GM21515 (cell line): ENCODE measurements around the gene DMBX1.
A peak's percentile ranks its signal among the peaks of the same experiment; 100 is the strongest.

Experiments
- ATAC-seq: cut with Tn5 transposase; IDR thresholded peaks from one replicate; pipeline ENCODE4 v1.9.1; 2021; ENCODE audit not compliant: unreplicated experiment

The DMBX1 gene

DNA sequence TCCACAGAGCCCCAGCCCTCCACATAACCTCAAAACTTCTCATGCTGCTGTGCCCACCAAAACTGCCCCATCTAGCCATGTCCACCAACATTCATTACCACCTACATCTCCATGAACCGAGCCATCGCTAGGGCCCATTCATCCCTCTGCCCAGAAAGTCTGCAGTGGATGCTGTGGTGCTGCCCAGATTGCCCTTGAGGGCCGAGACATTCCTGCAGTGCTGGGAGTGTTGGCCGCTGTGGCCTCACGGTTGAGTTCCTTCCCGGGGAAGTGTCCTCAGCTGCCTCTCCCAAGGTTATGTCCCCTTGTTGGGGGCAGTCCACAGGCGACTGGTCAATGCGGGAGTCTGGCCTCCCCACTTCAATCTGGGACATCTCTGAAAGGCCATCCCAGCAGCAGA lies 30.3 kb upstream of the DMBX1 start:
- no peak for ATAC-seq

DNA sequence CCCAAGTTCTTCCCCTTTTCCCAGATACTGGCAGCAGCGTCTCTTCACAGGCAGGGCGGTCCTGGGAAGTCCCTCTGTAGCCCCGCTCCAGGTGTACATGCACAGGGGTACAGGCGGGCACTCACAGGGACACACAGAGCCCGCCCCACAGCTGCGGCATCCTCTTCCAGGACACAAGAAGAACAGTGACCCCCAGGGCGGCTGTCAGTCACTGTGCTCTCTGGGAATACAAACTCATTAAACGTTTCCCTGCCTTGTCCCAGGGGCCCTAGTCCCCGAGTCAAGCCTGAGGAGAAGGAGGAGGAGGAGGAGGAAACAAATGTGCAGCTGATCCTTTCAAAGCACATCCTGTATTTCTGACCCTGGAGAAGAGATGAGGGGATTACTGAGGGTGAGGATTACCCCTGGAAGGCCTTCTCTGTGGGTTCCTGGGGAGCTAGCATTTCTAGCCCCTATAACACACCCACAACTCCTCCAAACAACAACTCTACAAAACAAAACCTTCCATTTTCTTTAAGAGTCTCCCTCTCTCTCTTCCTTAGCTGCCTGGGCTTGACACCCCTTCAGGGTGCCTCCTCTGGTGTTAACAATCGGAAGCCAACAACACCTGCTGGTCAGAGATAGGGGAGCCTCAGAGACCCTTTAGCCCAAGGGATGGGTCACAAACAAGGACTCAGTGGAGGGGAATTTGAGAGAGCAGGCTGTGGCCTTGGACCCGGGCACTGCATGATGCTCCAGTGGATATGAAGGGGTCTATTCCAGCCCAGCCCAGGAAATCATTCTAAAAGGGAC lies 28.4 kb upstream of the DMBX1 start:
- ATAC-seq = no peak

DNA sequence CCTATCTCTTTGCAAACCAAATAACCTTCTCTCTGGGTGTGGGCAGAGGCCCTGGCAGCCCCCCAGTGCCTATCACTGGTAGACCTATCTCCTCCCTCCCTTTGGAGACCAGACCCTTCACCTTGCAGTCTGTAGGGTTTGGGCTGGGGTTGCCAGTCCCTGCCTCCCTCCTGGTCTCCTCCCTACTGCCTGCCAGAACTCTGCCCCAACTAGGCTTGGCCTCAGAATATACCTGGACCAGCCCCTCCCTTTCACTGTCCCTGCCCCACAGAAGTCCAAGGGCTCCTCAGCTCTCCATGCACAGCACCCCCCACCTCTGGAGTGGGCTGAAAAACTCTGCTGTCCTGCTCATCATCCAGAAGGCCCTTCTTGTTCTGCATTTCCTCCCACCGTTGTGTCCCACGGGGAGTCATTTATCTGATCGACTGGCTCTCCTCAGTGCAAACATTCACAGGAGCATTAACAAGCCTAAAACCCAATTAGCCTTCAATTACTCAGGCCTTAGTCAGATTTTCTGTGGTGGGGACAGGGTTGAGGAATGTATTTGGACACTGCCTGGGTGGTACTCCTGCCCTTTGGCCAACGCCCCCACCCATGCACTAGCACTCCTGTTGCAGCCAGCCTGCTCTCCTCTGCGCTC lies 27.7 kb upstream of the DMBX1 start:
- ATAC-seq = no peak

DNA sequence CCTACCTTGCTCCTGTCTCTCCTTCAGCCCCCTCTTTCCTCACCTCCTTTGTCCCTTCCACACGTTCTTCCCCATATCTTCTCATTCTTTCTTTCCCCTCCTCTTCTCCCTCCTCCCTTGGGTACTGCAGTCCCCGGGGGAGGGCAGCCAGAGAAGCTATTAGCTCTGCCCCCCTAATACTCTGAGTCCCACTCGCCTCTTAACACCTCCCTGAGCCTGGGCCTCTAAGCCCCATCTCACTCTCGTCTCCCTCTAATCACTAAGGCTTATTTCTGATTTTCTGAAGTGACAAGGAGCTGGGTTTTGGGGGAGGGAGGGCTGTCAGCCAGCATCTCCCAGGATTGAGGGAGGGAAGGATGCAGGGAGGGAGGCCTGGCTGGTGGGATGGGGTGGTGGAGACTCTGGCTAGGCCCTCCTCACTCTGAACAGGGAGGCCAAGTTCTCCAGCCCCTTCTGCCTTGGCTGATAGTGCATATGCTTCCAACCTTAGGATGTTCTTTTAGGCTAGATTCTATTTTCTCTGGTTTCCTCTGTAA lies 25.6 kb upstream of the DMBX1 start:
- ATAC-seq = no peak

DNA sequence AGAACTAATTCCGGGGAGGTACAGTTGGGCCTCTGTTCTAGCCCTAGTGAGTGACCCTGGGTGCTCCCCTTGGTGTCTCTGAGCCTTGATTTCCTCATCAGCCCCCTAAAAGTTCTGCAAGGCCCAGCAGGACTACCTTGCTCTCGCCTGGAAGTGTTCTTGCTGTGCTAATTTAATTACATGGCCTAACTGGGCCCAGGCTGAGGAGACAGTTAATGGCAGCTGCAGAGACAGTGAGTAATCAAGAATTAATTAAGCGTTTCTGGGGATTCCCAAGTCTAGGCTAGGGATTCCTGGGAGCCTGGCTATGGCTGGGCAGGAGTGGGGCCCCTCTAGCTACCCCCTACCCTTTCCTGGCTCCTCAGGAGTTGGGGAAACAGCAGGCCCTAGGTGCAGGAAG lies 24.7 kb upstream of the DMBX1 start:
- no peak for ATAC-seq

DNA sequence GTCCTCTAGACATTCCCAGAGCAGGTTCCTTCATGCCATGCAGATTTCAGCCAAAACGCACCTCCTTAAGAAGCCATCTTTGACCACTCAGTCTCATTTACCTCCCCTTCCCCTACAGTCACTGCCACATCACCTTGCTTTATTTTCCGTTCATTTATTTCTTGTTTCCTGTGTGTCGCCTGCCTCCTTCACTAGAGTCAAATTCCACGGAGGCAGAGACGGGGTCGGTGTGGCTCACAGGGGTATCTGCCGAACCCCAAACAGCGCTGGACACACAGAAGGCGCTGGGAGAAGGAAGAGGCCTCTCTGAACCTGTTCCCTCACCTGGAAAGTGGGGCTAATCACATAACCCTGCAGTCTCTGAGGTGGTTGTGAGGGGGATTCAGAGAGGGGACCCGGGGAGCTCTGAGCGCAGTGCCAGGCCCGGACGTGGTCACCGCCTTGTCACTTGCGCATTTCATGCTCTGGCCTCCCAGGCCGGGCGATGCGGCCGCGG lies 23.6 kb upstream of the DMBX1 start:
- no peak for ATAC-seq

DNA sequence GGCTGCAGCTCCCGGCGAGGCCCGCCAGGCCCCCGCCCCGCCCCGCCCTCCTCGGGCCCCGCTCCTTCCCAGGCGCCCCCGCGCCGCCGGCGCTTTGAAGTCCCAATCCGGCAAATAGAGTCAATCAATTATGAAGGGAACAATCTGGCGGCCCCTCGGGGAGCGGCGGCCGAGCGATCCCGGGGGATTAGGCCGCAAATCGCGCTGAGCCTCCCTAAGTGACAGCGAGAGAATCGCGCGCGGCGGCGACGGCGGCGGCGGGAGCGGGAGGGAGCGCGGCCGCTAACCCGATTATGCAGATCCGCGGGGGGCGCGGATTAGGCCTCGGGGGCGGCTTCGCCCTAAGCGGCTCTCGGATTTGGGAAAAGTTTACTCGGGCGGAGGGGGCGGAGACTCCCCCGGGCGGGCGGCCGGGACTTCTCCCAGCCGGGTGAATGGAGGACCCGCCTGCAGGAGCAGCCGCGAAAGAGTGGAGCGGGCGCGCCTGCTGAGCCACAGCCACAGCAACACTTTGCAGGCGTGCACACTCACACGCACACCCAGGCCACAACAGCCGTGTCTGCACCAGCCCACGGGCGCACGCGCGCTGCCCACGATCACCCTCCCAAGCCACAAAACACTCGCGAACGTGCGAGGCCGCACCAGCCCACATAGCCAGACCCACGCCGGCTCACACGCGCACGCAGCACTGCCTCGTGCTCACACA lies 23.0 kb upstream of the DMBX1 start:
- no peak for ATAC-seq

DNA sequence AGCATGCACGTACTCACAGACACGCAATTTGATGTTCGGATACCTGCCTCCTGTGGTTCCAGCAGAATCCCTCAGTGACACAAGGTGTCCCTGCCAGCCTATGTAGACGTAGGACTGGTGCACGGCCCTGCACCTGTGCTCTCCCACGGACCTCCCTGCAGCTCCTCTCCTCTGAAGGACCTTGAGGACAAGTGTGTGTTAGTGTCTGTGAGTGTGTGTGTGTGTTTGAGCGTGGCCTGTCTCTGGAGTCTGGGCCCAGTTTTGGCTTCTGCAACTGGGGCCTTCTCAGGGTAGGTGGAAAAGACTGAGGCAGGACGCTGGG lies 22.5 kb upstream of the DMBX1 start:
- ATAC-seq = no peak

DNA sequence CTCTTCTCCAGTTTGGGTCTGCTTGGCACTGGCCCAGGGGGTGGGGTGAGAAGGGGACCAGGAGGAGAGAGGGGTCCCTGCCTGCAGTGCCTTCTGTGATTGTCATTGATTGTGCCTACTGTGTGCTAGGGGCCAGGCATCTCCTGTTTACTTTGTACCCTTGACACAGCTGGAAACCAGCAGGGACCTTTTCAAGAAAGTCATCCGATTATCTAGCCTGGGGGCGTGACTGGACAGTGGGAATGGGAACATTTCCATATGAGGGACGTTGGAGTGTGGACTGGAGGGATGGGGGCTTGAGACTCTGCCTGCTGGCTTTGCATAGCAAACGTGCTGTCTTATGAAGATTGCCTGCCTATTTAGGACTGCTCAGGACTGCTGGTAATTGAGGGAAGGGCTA lies 19.8 kb upstream of the DMBX1 start:
- ATAC-seq = no peak

DNA sequence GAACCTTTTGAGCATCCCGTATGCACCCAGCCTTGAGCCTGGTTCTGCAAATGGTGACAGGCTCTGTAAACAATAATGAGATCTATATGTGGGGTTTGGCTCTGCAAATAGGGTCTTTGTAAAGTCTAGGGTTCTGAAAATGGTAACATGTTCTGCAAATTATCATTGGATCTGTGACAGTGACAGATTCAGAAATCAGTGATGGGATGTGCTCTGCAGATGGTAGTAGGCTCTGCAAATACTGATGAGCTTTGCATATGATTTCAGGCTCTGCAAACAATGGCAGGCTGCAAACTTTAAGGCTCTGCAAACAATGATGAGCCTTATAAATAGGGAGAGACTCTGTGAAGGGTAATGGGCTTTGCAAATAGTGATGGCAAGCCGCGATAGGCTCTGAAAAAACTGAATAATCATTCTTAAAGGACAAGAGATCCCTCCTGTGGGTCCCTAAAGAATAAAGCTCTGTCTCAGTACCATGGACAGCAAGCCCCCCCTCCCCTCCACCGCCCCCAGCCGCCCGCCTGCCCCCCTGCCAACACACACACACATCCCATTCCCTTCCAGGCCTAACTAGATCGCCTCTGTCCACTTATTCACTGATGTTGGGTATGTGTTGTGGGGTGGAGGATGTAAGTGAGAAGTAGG lies 17.7 kb upstream of the DMBX1 start:
- ATAC-seq = no peak

DNA sequence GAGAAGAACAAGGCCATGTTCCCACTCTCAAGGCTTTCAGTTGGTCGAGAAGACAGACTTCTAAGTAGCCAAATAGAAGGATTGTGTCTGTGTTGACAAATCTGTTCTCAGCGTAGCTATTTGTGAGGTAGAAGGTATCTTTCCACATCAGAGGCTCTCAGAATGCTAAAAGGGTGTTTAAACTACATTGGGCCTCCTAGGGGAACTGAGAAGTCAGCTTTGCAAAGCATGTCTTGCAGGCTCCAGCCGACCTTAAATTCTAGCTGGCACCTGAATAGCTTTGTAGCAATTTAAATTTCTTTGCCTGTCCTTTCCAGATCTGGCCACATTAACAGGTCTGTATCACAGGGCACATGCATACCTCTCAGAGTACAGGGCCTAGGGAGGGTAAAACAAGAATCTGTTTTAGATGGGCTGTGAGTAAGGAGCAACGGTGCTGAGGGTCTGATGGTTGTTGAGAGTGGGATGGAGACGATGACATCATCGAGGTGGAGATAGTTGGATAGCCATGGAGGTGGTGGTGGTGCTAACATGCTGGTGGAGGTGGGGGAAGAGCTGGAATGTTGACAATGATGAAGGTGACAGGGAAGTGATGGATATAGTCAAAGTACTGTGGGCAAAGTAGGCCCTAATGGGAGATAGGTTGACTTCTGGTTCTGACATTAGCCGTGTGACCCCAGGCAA lies 17.0 kb upstream of the DMBX1 start:
- ATAC-seq = no peak

DNA sequence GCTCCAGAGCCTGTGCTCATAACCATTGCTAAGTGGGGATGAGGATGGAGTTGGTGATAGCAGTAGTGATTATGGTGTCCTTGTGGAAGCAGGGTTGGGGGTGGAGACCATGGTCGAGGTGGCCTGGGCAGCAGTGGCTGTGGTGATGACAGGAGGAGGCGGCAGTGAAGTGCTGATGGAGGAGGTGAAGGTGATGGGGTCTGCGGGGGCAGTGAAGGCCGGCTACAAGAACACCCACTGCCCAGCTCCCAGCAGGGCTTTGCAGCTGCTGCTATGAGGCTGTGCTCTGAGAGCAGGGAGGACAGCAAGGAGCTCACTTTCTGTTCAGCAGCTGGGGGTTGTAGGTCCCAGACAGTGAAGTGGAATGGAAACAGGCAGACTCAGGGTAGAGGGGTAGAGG lies 15.6 kb upstream of the DMBX1 start:
- no peak for ATAC-seq

DNA sequence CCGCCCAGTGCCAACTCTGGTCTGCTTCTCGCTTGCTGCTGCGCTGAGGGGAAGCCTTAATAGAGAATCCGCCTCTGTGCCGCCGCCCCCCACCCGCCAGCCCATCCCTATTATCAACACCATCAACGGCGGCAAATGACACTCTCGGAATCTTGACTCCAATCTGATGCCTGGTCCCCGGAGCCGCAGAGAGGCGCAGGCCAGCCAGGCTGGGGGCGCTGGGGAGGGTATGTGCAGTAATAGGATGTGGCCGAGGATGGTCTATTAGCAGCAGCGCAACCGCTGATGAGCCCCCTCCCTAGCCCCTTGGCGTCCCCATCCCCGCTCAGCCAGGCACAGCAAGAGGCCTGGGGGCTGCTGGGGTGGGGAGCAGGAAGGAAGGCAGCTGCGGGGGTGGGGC lies 15.1 kb upstream of the DMBX1 start:
- no peak for ATAC-seq

DNA sequence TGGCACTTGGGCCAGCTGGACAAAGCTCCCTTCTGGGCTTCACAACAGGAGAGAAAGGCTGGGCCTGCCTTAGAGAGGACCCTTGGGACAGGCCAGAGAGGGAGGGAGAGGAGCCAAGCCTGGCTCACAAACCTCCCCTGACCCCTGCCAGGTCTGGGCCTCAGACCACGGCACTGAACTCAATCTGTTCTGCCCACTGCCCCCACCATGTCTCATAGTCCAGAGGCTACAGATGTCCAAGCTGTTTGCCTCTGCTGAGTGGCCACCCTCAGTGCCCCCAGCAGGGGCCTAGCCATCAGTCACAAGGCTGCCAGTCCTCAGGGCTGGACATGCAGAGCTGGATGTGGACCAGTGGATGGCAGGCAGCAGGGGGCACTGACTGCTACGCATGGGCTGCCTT lies 13.0 kb upstream of the DMBX1 start:
- no peak for ATAC-seq

DNA sequence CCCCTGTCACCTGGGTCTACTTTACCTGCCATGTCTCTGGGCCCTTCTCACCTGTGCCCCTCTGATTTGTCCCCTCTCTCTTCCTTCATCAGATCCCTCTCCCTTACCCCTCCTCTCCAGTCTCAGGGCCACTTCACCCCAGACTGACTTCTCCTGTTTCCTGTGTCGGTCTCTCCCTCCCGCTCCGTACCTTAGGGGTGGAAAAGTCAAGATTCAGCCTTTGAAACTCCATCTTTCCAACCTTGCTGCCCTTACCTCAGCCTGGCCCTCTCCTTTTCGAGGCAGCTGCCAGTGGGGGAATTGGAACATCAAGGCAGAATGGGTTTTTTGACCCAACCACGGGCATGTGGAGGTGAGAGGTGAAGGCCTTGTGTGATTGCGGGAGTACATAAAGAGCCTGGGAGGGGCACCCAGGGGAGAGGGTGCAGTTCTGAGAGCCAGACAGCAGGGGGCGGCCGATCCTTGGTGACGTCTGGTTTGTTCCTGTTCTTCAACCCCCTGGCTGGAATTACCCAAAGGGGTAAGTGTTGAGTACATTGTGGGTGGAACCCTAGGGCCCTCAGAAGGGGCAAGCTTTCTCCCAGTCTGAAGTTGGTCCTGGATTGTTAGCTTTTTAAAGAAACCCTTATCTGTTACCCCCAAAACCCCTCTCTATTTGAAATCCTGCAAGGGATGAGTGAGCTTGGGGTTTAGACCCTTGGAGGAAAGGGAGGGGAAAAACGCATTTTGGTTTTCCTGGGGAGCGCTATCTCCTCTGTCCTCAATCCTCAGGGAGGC lies 12.3 kb upstream of the DMBX1 start:
- peak; percentile 52 for ATAC-seq

DNA sequence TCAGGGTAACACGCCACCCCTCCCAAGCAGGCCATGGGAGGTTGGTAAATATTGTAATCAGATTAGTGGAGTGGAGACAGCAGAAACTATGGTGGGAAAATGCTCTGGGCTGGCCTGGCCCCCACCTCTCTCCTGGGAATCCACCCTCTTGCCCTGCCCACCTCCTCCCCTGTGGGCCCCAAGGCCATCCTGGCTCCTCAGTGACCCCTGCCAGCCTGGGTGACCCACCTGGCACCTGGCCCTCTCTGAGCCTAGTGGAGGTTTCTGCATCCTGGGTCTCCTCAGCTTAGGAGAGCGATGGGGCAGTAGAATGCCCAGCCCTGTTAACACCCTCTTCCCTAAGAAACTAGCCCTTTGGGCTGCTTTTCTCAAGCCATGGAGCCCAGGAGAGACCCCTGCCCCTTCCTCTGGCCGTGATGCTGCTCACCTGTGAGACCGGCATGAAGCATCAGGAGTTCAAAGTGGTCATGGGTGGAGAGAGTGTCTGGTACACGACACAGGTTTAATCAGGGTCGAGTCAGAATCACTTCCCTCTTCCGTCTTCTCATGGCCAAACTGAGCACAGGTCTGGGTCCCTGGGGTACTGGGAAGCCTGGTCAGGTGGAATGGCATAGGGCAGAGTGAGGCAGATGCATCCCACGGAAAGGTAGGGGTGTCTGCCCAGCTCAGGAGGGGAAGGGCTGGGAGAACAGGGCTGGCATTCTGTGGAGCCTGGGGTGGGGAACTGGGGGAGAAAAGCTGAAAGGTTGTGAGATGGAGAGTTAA lies 10.7 kb upstream of the DMBX1 start:
- no peak for ATAC-seq

DNA sequence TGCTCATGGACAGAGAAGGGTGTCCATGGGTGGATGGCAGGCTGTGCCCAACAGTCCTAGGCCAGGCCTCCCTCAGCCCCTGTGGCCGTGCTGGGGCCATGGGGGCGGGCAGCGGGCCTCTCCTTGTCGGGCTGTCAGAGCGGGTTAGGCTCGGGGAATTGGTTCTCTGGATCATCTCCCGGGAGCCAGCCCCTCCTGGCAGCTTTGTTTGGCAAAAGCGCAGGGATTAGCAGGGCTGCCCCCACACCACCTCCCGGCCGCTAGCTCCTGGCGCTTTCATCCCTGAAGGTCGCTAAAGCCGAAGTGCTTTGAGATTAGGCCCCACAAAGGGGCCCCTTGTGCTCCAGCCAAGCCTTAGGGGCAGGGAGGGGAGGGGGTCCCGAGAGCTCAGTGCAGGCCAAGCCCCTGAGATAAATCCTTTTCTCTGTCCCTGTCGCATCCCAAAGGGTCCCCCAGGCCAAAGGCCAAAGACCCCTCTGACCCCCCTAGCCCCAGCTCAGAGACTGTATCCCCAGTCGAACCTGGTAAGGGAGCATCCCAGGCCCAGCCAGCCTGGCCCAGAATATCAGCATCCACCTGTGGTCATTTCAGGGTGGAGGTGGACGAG lies 9.8 kb upstream of the DMBX1 start:
- no peak for ATAC-seq

DNA sequence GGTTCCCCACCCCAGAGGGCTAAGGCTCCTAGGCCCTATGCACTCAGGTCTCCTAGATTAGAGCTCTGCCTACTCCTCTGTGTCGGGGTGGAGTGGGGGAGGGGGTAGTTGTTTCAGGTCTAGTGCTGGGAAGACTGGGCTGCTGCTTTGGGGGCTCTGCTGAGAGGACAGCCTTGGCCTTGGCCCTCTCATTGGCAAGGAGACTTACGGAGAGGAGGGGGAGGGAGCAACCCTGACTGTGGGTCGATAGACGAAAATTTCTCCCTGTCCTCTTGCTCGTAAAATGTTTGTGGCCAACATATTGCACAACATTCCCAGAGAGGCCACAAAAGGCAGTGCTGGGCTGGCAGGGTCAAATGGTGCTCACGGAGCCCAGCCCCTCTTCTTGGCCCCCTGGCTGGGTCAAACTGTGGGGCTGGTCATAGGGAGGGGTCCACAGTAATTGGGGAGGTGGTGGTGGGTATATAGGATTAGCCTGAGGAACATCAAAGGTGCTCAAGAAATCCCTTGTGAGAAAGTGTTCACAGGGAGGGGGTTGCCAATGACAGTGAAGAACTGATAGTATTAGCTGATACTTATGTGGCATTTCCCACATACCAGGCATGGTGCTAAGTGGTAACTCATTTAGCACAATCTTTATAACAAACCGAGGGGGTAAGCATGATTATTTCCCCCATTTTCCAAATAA lies 8.5 kb upstream of the DMBX1 start:
- no peak for ATAC-seq
